ENCODE measurements around the gene LDAF1. TPM values are rescaled to one million over a fixed set of nuclear protein-coding genes. Genes with fewer than 3 reads are reported as not detected.
"Not testable (repeated sequence)": the region's sequence is repeated elsewhere in the genome, so short reads cannot be mapped to it uniquely, and the experiment has no call there.

The LDAF1 gene
- total and polyA plus RNA-seq, 2 of the 8 experiments (the other 6 are each of a cell fraction or from before 2014, with no cell fraction given), result 32.4 to 34.2 TPM

GRCh38 chr16:21153124-21153729, 5.2 kb upstream of the LDAF1 start:
- not testable (repeated sequence) for FAIRE-seq; H3K4me2 ChIP-seq (ENCODE audit: insufficient read depth in 1 of 2, low read depth in 2 of 2, low read length in 2 of 2); H3K27ac ChIP-seq (ENCODE audit: low read depth, low read length); H2BK5ac ChIP-seq (ENCODE audit: low read depth, low read length); DNase-seq (ENCODE audit: low read depth in 1 of 2, low spot score in 2 of 2); H3K4me1 ChIP-seq (replicated peaks in 1 of 4; ENCODE audit: control insufficient read depth in 3 of 4, insufficient read depth in 4 of 4, low read length in 3 of 4); H3K14ac ChIP-seq (ENCODE audit: insufficient read length); H3K18ac ChIP-seq (ENCODE audit: extremely low read depth, low read length); H3K4me3 ChIP-seq (ENCODE audit: extremely low read depth in 1 of 4, insufficient read depth in 2 of 4, low read depth in 3 of 4, low read length in 4 of 4); H3K23me2 ChIP-seq (ENCODE audit: low read depth, low read length); H3K79me2 ChIP-seq (ENCODE audit: control insufficient read depth in 1 of 2, insufficient read depth in 2 of 2, low read length in 2 of 2); H3K56ac ChIP-seq (replicated peaks; ENCODE audit: insufficient read length, low read depth, low read length); H2BK20ac ChIP-seq (ENCODE audit: low read length); H3K4ac ChIP-seq (replicated peaks; ENCODE audit: insufficient read length, low read depth, low read length); H4K5ac ChIP-seq (ENCODE audit: insufficient read length, low read depth, low read length); H3K36me3 ChIP-seq (ENCODE audit: control insufficient read depth in 2 of 4, insufficient read depth in 4 of 4, low read length in 3 of 4); H3K27me3 ChIP-seq (replicated peaks in 1 of 4; ENCODE audit: control insufficient read depth in 3 of 4, extremely low read depth in 1 of 4, insufficient read depth in 3 of 4, low read length in 3 of 4); H4K91ac ChIP-seq (replicated peaks; ENCODE audit: insufficient read length, low read length); H3K23ac ChIP-seq (ENCODE audit: insufficient read length); H3K9ac ChIP-seq (replicated peaks in 1 of 4; ENCODE audit: extremely low read depth in 1 of 4, low read depth in 3 of 4, low read length in 3 of 4); H2BK15ac ChIP-seq (ENCODE audit: low read length); H4K20me1 ChIP-seq (replicated peaks in 1 of 2; ENCODE audit: control insufficient read depth in 1 of 2, insufficient read depth in 2 of 2, low read length in 2 of 2); H2BK120ac ChIP-seq (replicated peaks; ENCODE audit: low read depth, low read length); H3K9me3 ChIP-seq (ENCODE audit: insufficient read depth in 2 of 2, low read depth in 1 of 2, low read length in 1 of 2); H2AK5ac ChIP-seq (ENCODE audit: low read depth, low read length); H2AFZ ChIP-seq (ENCODE audit: low read length); H3K79me1 ChIP-seq (ENCODE audit: low read depth, low read length); H4K8ac ChIP-seq (ENCODE audit: extremely low read depth, insufficient read depth, low read length); H2BK12ac ChIP-seq (ENCODE audit: low read depth, low read length)
- CTCF ChIA-PET (ENCODE audit: partially characterized antibody), result interaction anchor here (0.6 to 1.4 kb wide), 5 partner anchors 35 to 1176 kb away, joined by 3 to 5 read pairs (median 3); no protein-coding TSS in a partner anchor
- POLR2A ChIA-PET (ENCODE audit: partially characterized antibody), result interaction anchor here (1.2 to 1.5 kb wide), 3 partner anchors 28 to 148 kb away, joined by 3 to 4 read pairs (median 4); partner anchors contain the start of gene CRYM
- TF ChIP-seq SP1 (IDR thresholded peaks at IDR 0.05; ENCODE audit: low read depth, low read length), result 0 out of 2 replicates have a peak, but pooled peaks have one; percentile 22
- WGBS, 2 experiments (ENCODE audit: extremely low coverage in 1 of 2, insufficient coverage in 1 of 2, insufficient read length in 1 of 2, insufficient replicate concordance in 2 of 2, low coverage in 1 of 2, low lambda C conversion rate in 2 of 2, missing lambda C conversion rate in 1 of 2), result 93% methylated on average over 11 of the region's 11 CpGs; no CpG with 5 or more reads in 1 of the 2 experiments

All from H1 (cell line).